Inferior parietal cortex (tissue), 1 donor: ENCODE measurements around the gene B4GALT6.

Experiments
- DNase-seq: peaks from one replicate; pipeline ENCODE4 v3.0.0-alpha.2; 2016; ENCODE audit errors: extremely low spot score

The B4GALT6 gene

GRCh38 chr18:31596081-31596872 lies 88.1 kb downstream of the B4GALT6 start:
- no peak for DNase-seq

- DNase-seq, result no peak
Measured at GRCh38 chr18:31595121-31595771, 89.1 kb downstream of the B4GALT6 start.

GRCh38 chr18:31592506-31593157 lies 91.7 kb downstream of the B4GALT6 start:
- DNase-seq, result no peak

- DNase-seq, result no peak
Measured at GRCh38 chr18:31591628-31592027, 92.8 kb downstream of the B4GALT6 start, which contains the start of gene TTR. Gene TTR (plus strand): TSS chr18:31591877. CDS start chr18:31591903, 26 bp downstream.

- no peak for DNase-seq
Measured at GRCh38 chr18:31591113-31591512, 93.3 kb downstream of the B4GALT6 start.

GRCh38 chr18:31590570-31590969 lies 93.8 kb downstream of the B4GALT6 start:
- no peak for DNase-seq

GRCh38 chr18:31587529-31587928 lies 96.9 kb downstream of the B4GALT6 start:
- no peak for DNase-seq

GRCh38 chr18:31586616-31587015 lies 97.8 kb downstream of the B4GALT6 start:
- no peak for DNase-seq

- DNase-seq, result no peak
Measured at GRCh38 chr18:31585991-31586390, 98.4 kb downstream of the B4GALT6 start.

- DNase-seq, result no peak
Measured at GRCh38 chr18:31583185-31583854, 101.1 kb downstream of the B4GALT6 start.

- no peak for DNase-seq
Measured at GRCh38 chr18:31581498-31582197, 102.7 kb downstream of the B4GALT6 start.

GRCh38 chr18:31579375-31579774 lies 105.0 kb downstream of the B4GALT6 start:
- no peak for DNase-seq

GRCh38 chr18:31578126-31578525 lies 106.3 kb downstream of the B4GALT6 start:
- DNase-seq, result no peak

GRCh38 chr18:31577195-31577594 lies 107.2 kb downstream of the B4GALT6 start:
- no peak for DNase-seq

GRCh38 chr18:31576670-31577069 lies 107.7 kb downstream of the B4GALT6 start:
- no peak for DNase-seq

- no peak for DNase-seq
Measured at GRCh38 chr18:31575515-31576257, 108.7 kb downstream of the B4GALT6 start.

- no peak for DNase-seq
Measured at GRCh38 chr18:31574359-31574758, 110.0 kb downstream of the B4GALT6 start.
